ENCODE results near the gene SLC43A2.
"Not testable (repeated sequence)": the region's sequence is repeated elsewhere in the genome, so short reads cannot be mapped to it uniquely, and the experiment has no call there.

The SLC43A2 gene

GRCh38 chr17:1541367-1541904 lies 87.2 kb downstream of the SLC43A2 start:
- H3K27ac Mint-ChIP-seq: peak overlapping the region; percentile 32
- no peaks in the 10 kb centered on the region for H3K9me3 Mint-ChIP-seq
- peaks cover 88% of the 10 kb centered on the region for H3K36me3 Mint-ChIP-seq (ENCODE audit: low read depth)
- H3K4me3 Mint-ChIP-seq: no peak overlapping the region
- H3K27me3 Mint-ChIP-seq: no peaks in the 10 kb centered on the region
- peaks cover 8% of the 10 kb centered on the region for H3K4me1 Mint-ChIP-seq (ENCODE audit: low read depth)
- no peak for DNase-seq

GRCh38 chr17:1539811-1540210 lies 88.8 kb downstream of the SLC43A2 start:
- no peak overlapping the region for H3K27ac Mint-ChIP-seq
- H3K4me1 Mint-ChIP-seq (ENCODE audit: low read depth): peaks cover 8% of the 10 kb centered on the region
- H3K36me3 Mint-ChIP-seq (ENCODE audit: low read depth): peaks cover 86% of the 10 kb centered on the region
- no peaks in the 10 kb centered on the region for H3K9me3 Mint-ChIP-seq
- H3K4me3 Mint-ChIP-seq: no peak overlapping the region
- no peak for DNase-seq
- H3K27me3 Mint-ChIP-seq: no peaks in the 10 kb centered on the region

GRCh38 chr17:1535737-1536136 lies 92.9 kb downstream of the SLC43A2 start:
- H3K27me3 Mint-ChIP-seq: no peaks in the 10 kb centered on the region
- H3K9me3 Mint-ChIP-seq: no peaks in the 10 kb centered on the region
- H3K27ac Mint-ChIP-seq: no peak overlapping the region
- no peaks in the 10 kb centered on the region for H3K4me1 Mint-ChIP-seq (ENCODE audit: low read depth)
- H3K4me3 Mint-ChIP-seq: no peak overlapping the region
- H3K36me3 Mint-ChIP-seq (ENCODE audit: low read depth): peaks cover 88% of the 10 kb centered on the region
- DNase-seq: no peak

GRCh38 chr17:1533661-1534325 lies 94.8 kb downstream of the SLC43A2 start:
- H3K27ac Mint-ChIP-seq: no peak overlapping the region
- peaks cover 83% of the 10 kb centered on the region for H3K36me3 Mint-ChIP-seq (ENCODE audit: low read depth)
- H3K9me3 Mint-ChIP-seq: no peaks in the 10 kb centered on the region
- peaks cover 5% of the 10 kb centered on the region for H3K4me1 Mint-ChIP-seq (ENCODE audit: low read depth)
- no peaks in the 10 kb centered on the region for H3K27me3 Mint-ChIP-seq
- H3K4me3 Mint-ChIP-seq: no peak overlapping the region
- no peak for DNase-seq

- peak overlapping the region; percentile 37 for H3K27ac Mint-ChIP-seq
- H3K4me1 Mint-ChIP-seq (ENCODE audit: low read depth): peaks cover 5% of the 10 kb centered on the region
- DNase-seq: peak; percentile 54
- no peak overlapping the region for H3K4me3 Mint-ChIP-seq
- H3K9me3 Mint-ChIP-seq: no peaks in the 10 kb centered on the region
- no peaks in the 10 kb centered on the region for H3K27me3 Mint-ChIP-seq
- H3K36me3 Mint-ChIP-seq (ENCODE audit: low read depth): peaks cover 81% of the 10 kb centered on the region
These were observed 95.6 kb downstream of the SLC43A2 start for GRCh38 chr17:1532836-1533602.

- Mint-ChIP-seq H3K36me3 (ENCODE audit: low read depth) (peaks cover 83% of the 10 kb centered on the region), H3K9me3 (no peaks in the 10 kb centered on the region), H3K27ac (peak overlapping the region; percentile 53), H3K4me3 (no peak overlapping the region), H3K27me3 (no peaks in the 10 kb centered on the region), H3K4me1 (ENCODE audit: low read depth) (peaks cover 20% of the 10 kb centered on the region)
- DNase-seq: no peak
These were observed 98.8 kb downstream of the SLC43A2 start for GRCh38 chr17:1529863-1530262.

GRCh38 chr17:1526876-1527275 lies 101.8 kb downstream of the SLC43A2 start:
- Mint-ChIP-seq H3K4me1 (ENCODE audit: low read depth) (peaks cover 20% of the 10 kb centered on the region), H3K36me3 (ENCODE audit: low read depth) (peaks cover 73% of the 10 kb centered on the region), H3K27ac (peak overlapping the region; percentile 37)
- not testable (repeated sequence) for DNase-seq, H3K9me3 Mint-ChIP-seq, H3K27me3 Mint-ChIP-seq, H3K4me3 Mint-ChIP-seq

- H3K4me1 Mint-ChIP-seq (ENCODE audit: low read depth): peaks cover 21% of the 10 kb centered on the region
- no peak for DNase-seq
- no peaks in the 10 kb centered on the region for H3K9me3 Mint-ChIP-seq
- no peaks in the 10 kb centered on the region for H3K27me3 Mint-ChIP-seq
- H3K36me3 Mint-ChIP-seq (ENCODE audit: low read depth): peaks cover 83% of the 10 kb centered on the region
- peak overlapping the region; percentile 2 for H3K27ac Mint-ChIP-seq
- no peak overlapping the region for H3K4me3 Mint-ChIP-seq
These were observed 106.0 kb downstream of the SLC43A2 start for GRCh38 chr17:1522626-1523025.

GRCh38 chr17:1521086-1521640 lies 107.5 kb downstream of the SLC43A2 start:
- Mint-ChIP-seq H3K27ac (peak overlapping the region; percentile 14), H3K4me3 (no peak overlapping the region), H3K4me1 (ENCODE audit: low read depth) (peaks cover 13% of the 10 kb centered on the region), H3K9me3 (no peaks in the 10 kb centered on the region), H3K27me3 (no peaks in the 10 kb centered on the region), H3K36me3 (ENCODE audit: low read depth) (peaks cover 76% of the 10 kb centered on the region)
- no peak for DNase-seq

- H3K27me3 Mint-ChIP-seq: no peaks in the 10 kb centered on the region
- peaks cover 70% of the 10 kb centered on the region for H3K36me3 Mint-ChIP-seq (ENCODE audit: low read depth)
- DNase-seq: no peak
- H3K9me3 Mint-ChIP-seq: no peaks in the 10 kb centered on the region
- no peak overlapping the region for H3K4me3 Mint-ChIP-seq
- peaks cover 24% of the 10 kb centered on the region for H3K4me1 Mint-ChIP-seq (ENCODE audit: low read depth)
- H3K27ac Mint-ChIP-seq: no peak overlapping the region
These were observed 109.0 kb downstream of the SLC43A2 start for GRCh38 chr17:1519678-1520077.
